Chondrocyte (in vitro differentiated cells): Measurements from ENCODE around the gene TGM3. TPM values are rescaled to one million over a fixed set of nuclear protein-coding genes. Genes with fewer than 3 reads are reported as not detected.

Source experiments
- DNase-seq: peaks from one replicate; pipeline ENCODE4 v3.0.0; 2021; ENCODE audit warnings: mixed read lengths, low spot score
- H3K27ac Mint-ChIP-seq: one replicate; pipeline ENCODE4 v1.8.0; 2021; ENCODE audit warnings: mild to moderate bottlenecking, moderate library complexity, mixed read lengths; ENCODE audit not compliant: unreplicated experiment
- H3K27me3 Mint-ChIP-seq: 2 replicates; pipeline ENCODE4 v1.8.0; 2021; ENCODE audit warnings: low read depth, mixed read lengths
- H3K36me3 Mint-ChIP-seq: 2 replicates; pipeline ENCODE4 v1.8.0; 2021; ENCODE audit warnings: low read depth, mixed read lengths
- H3K4me1 Mint-ChIP-seq: 2 replicates; pipeline ENCODE4 v1.8.0; 2021; ENCODE audit warnings: low read depth, mild to moderate bottlenecking, mixed read lengths
- H3K4me3 Mint-ChIP-seq: one replicate; pipeline ENCODE4 v1.8.0; 2021; ENCODE audit warnings: mild to moderate bottlenecking, moderate library complexity, mixed read lengths; ENCODE audit not compliant: unreplicated experiment
- H3K9me3 Mint-ChIP-seq: 2 replicates; pipeline ENCODE4 v1.8.0; 2021; ENCODE audit warnings: low read depth, mixed read lengths
- CTCF ChIP-seq: fragments of 200-600 bp; sonication (generic); IDR thresholded peaks from 2 replicates; pipeline ENCODE4 v1.5.0; 2021; ENCODE audit warnings: antibody characterized with exemption, mild to moderate bottlenecking, moderate library complexity
- total RNA-seq: library from RNA; stranded (reverse); gene quantifications from 3 replicates; pipeline ENCODE4 v1.2.1, GENCODE V29; 2021

The TGM3 gene
- total RNA-seq, 1 donor from 2014 or later = not detected

DNA sequence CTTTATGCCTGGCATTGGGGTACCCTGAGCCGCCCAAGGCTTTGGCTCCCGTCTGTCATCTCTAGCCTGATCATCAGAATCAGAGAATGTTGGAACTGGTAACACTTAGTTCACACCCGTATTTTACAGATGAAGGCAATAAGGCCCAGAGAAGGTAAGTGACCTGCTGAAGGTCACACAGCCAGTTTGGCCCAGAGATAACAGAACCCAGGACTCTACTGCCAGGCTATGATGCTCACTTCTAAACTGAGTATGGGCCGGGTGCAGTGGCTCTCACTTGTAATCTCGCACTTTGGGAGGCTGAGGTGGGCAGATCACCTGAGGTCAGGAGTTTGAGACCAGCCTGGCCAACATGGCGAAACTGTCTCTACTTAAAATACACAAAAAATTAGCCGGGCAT, 83.1 kb downstream of the TGM3 start:
- no peaks in the 10 kb centered on the region for H3K9me3 Mint-ChIP-seq

GRCh38 chr20:2379511-2380229, 83.9 kb downstream of the TGM3 start:
- H3K27ac Mint-ChIP-seq = no peak overlapping the region
- H3K4me1 Mint-ChIP-seq = no peaks in the 10 kb centered on the region
- no peak for DNase-seq
- no peak overlapping the region for H3K4me3 Mint-ChIP-seq
- no peaks in the 10 kb centered on the region for H3K36me3 Mint-ChIP-seq
- peaks cover 2% of the 10 kb centered on the region for H3K27me3 Mint-ChIP-seq
- no peaks in the 10 kb centered on the region for H3K9me3 Mint-ChIP-seq
- TF ChIP-seq CTCF = no peak

More for the DNA sequence above, 83.1 kb downstream of the TGM3 start:
- peaks cover 2% of the 10 kb centered on the region for H3K27me3 Mint-ChIP-seq
- no peak overlapping the region for H3K27ac Mint-ChIP-seq
- no peaks in the 10 kb centered on the region for H3K4me1 Mint-ChIP-seq
- no peak overlapping the region for H3K4me3 Mint-ChIP-seq
- DNase-seq = no peak
- H3K36me3 Mint-ChIP-seq = no peaks in the 10 kb centered on the region
- no peak for TF ChIP-seq CTCF

GRCh38 chr20:2380601-2381000, 84.8 kb downstream of the TGM3 start, which contains the start of gene TGM6:
TGM6 (plus strand) TSS chr20:2380901; CDS start chr20:2380969, 68 bp downstream.
- Mint-ChIP-seq H3K27ac (no peak within 1 kb of the TSS), H3K27me3 (peaks cover 2% of the 10 kb centered on the region)
- DNase-seq = no peak

GRCh38 chr20:2381303-2381702, 85.5 kb downstream of the TGM3 start:
- H3K27me3 Mint-ChIP-seq = no peaks in the 10 kb centered on the region
- no peak for DNase-seq
- no peak for TF ChIP-seq CTCF
- no peak overlapping the region for H3K4me3 Mint-ChIP-seq
- H3K36me3 Mint-ChIP-seq = no peaks in the 10 kb centered on the region
- H3K27ac Mint-ChIP-seq = no peak overlapping the region
- H3K4me1 Mint-ChIP-seq = peaks cover 2% of the 10 kb centered on the region
- H3K9me3 Mint-ChIP-seq = no peaks in the 10 kb centered on the region

More at GRCh38 chr20:2380601-2381000, 84.8 kb downstream of the TGM3 start, which contains the start of gene TGM6:
- Mint-ChIP-seq H3K9me3 (no peaks in the 10 kb centered on the region), H3K4me1 (no peaks in the 10 kb centered on the region), H3K36me3 (no peaks in the 10 kb centered on the region), H3K4me3 (no peak within 1 kb of the TSS)
- TF ChIP-seq CTCF = no peak

- no peaks in the 10 kb centered on the region for H3K27me3 Mint-ChIP-seq
- H3K36me3 Mint-ChIP-seq = no peaks in the 10 kb centered on the region
- TF ChIP-seq CTCF = no peak
- H3K9me3 Mint-ChIP-seq = peaks cover 2% of the 10 kb centered on the region
- peaks cover 8% of the 10 kb centered on the region for H3K4me1 Mint-ChIP-seq
- no peak overlapping the region for H3K27ac Mint-ChIP-seq
- no peak overlapping the region for H3K4me3 Mint-ChIP-seq
- no peak for DNase-seq
Observed at GRCh38 chr20:2382833-2383232, 87.0 kb downstream of the TGM3 start.
